Dermis blood vessel endothelial cell (primary cell): ENCODE results near the gene ZNF839. TPM values are rescaled to one million over a fixed set of nuclear protein-coding genes. Genes with fewer than 3 reads are reported as not detected.
"Not testable (repeated sequence)": the region's sequence is repeated elsewhere in the genome, so short reads cannot be mapped to it uniquely, and the experiment has no call there.

Experiments
- DNase-seq: peaks from one replicate; pipeline ENCODE4 v3.0.0; 2010
- total RNA-seq: library from RNA; depleted of rRNA; stranded (reverse); fragments of >200 nt; gene quantifications from 2 replicates; pipeline ENCODE4 v1.2.3, GENCODE V29; 2014

The ZNF839 gene
- total RNA-seq, 1 donor from 2014 or later: 8.0 TPM

DNA sequence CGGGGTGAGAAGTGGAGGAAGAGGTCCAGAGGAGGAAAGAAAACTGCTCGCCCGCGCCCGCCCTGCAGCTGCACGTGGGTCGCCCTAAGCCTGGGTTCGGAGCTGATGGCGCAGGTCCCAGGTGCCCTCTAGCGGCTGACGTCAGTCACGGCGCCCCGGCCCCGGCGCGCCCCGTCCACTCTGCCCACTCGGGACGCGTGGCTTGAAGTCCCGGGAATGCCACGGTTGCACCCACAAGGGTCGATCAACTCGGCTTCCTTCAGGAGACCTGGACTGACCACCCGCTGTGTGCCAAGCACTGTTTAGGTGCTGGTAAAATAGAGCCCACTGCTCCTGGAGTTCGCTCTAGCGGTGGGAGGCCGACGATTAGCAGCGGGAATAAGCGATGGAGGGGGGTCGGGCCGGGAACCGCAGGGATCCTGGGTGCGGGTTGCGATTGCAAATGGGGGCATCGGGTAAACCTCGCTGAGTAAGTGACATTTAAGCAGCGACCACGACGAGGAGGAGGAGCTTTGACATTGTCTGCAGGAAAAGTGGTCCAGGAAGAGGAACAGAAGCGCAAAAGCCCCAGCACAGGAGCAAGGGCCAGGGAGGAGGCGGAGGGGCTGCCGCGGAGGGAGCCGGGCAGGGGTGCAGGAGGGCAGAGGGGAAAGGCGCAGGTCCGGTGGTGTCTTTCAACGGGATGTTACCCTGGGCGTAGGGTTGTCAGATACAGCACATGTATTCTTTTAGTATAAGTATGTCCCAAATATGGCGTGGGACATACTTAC lies 5.1 kb upstream of the ZNF839 start:
- peak; percentile 88 for DNase-seq

DNA sequence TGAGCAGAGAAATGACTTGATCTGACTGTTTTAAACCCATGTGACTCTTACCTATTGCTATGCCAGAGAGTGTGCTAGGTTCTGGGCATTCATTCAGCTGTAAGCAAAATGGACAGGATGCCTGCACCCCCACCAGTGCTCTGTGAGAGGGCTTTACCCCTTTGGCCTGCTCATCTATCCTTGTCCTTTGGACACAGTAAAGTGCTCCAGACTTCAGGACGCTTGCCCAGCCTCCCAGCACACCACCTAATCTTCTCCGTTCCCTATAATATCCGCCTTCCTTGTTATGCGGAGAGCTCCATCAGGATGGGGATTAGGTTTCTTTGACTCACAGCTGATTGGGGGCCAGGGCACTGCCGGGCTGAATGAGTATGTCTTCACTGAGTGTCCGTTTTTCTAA lies 4.4 kb upstream of the ZNF839 start:
- no peak for DNase-seq

DNA sequence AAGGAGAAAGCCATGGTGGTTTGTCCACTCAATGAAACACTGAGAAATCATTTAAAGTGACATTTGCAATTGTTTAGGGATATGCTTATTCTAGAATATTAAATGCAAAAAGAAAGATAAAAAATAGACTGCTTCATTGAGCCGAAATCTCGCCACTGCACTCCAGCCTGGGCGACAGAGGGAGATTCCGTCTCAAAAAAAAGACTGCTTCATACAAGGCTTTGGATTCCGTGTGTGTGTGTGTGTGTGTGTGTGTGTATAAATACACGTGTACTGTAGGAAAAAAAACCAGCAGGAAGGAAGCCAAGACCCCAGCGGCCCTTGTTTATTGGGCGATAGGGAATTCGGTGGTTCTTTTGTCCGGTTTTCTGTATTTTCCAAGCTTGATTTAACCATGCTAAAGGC lies 3.2 kb upstream of the ZNF839 start:
- DNase-seq: peak; percentile 55

DNA sequence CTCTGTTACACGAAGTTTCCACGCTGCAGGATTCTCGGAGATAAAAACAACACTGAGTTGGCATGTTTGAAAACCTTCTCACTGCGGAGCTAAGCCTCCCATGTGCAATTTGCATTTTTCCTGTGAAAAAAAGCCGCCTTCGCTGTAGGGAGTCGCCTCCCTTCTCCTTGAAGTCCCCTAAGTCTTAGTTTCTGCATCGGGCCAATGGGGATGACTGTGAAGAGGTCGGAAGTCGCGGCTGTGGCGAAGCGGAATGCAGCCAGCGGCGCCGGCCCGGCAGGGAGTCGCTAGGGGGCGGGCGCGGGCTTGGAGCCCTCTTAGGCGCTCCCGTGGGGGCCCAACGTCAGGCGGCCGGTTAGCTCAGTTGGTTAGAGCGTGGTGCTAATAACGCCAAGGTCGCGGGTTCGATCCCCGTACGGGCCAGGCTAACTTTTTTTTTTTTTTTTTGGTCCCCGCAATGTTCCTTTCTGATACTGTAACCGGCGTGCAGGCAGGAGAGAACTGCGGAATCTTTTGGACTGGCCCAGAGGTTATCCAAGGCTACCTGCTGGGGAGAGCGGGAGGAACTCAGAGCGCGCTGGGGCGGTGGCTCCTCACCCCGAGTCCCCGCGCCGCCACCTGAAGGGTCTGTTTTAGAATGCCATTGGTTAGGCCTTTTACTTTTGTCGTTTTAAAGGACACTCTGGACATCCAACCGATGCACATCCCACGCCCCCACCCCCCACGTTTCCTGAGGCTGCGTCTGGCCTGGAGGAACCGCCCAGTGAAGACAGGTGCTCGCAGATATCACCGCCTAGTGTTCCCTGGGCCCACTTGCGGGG lies 2.6 kb upstream of the ZNF839 start:
- peak; percentile 93 for DNase-seq

DNA sequence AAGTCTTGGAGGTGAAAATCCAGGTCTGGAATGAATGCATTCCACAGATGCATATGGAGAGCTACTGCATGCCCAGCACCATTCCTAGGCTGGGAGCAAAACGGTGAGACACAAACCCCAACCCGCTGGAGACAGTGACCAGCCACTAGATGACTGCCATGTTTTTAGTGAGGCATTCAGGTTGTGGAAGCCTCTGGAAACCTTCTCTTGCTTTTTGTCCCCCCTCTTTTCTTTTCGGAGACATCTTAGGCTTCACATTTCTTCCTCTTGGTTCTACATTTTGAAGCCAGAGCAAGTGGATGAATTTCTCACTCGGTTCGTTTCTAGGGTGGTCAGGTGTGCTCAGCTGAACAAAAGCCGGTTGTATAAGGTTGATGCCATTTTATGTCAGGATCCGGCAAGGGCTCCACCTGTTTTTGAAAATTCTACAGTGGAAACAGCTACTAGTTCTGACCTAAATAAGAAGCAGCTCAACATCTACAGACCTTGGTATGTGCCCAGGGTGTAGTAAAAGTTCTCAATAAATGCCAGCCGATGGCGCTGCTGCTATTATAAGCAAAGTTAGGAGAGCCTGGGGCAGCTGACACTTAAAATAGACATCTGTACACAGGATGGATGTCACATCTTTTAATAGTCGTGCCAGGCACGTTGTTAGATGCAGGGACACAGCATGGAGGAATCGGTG lies 1.8 kb upstream of the ZNF839 start:
- peak; percentile 59 for DNase-seq

DNA sequence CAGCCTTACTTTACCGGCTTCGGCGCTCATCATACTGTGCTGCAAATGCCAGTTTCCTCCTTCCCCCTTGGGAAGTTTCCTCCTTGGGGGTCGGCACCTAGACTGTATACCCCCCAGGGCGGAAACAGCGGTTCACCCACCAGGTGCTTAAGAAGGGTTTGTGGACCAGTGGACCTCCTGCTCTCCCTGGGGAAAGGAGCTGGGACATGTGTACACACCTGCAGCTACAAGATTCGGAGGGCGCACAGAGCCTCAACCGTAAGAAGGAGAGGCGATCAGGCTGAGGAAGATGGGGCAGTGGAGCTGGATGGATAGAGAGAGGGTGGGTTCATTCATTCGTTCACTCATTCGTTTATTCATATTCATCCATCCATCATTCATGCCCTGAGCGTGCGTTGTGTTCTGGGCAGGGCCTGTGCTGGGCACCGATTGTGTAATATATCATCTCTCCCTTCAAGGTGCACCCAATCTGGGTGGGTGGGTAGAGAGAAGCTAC lies 717 bp upstream of the ZNF839 start:
- no peak for DNase-seq

DNA sequence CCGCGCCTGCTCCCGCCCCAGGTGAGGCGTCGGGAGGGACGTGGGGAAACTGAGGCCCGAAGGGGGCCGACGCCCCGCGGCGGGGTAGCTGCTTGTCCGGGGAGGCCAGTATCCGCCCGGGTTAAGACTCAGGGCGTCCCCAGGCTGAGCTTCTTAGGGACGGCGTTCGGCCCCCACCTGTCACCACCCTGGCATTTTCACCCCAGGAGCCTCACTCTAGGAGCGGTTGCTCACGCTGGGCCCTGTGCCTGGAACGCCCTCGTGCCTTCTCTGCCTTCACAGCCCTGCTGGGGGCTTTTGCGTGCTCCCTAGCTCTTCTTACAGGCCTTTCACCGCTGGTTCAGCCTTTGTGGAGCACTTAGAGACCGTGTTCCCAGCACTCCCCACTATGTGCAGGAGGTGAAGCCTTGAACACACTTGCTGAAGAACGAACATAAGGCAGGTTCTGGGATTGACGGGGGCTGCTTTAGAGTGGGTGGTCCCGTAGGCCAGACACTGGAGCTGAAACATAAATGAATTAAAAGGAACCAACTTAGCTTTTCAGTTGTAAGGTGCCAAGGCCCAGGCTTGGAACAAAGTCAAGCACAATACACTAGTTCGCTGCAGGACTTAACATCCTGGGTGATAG lies 601 bp downstream of the ZNF839 start:
- DNase-seq: peak; percentile 60

DNA sequence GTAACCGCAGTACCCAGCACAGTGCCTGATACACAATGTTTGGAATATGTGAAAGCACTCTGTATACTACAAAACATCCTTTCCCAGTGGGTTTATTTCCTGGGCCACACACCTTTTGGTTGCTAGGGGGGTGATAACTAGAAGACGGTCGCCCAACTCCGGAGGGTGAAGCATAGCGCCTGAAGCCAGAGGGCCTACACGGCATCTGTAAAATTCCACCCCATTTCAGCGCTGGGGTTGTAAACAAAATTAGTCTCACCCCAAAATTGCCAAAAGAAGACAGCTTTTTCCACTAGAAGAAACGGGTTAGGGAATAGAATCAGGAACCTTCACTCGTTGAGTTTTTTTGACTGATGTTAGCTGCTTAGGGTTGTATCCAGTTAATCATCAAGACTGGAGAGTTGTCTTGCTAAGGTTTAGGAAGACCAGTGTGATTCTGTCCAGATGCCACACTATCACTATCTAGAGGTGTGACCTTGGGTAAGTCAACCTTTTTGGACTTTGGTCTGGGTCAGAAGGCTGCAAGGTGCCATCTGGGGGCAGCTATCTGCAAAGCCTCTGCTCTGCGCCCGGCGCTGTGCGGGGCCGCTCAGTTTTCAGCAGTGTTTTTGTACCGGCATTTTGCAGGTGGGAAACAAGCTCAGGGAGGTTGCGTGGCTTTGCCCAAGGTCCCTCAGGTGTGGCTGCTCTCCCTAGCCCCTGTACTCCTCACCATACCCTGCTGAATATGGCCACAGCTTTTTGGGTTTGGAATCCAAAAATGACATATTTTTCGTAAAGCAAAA lies 1.3 kb downstream of the ZNF839 start:
- no peak for DNase-seq

DNA sequence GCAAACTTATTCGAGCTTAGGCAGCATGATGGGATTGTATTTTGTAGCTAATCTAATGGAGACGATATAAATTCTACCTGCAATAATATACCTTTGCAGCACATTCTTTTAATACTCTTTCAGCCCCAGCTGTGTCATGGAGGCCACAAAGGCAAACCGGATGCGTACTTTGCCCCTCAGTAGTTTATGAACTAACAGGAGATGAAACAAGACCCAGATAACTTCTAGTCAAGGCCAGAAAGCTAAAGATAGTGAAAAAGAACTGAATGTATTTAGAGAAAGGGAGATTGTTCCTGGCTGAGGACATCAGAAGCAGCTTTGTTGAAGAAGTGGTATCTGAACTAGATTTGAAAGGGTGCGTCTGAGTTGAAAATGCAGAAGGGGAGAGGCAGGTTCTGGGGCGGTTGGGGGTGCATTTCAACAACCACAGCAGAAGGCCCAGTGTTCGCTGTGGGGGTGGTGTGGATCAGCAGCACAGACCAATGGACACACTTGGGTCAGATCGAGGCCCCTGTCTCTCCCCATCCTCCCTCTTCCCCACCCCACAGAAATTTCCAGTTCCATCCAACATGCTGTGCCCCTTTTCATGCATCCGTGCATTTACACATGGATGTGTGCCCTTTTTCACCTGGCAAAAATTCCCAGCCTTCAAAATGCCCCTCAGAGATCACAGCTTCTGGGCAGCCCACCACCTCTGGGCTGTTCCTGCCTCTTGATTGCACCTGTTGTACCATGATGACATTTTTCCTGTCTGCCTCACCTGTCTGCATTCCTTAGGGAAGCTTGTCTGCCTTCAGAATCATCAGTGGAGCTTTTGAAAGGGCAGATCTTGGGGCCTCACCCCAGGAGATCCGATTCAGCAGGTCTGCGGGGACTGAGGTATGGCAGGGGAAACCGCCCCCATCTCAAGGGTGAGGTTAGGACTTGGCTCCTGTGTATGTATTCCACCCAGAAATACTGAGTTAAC lies 2.2 kb downstream of the ZNF839 start:
- DNase-seq: no peak

DNA sequence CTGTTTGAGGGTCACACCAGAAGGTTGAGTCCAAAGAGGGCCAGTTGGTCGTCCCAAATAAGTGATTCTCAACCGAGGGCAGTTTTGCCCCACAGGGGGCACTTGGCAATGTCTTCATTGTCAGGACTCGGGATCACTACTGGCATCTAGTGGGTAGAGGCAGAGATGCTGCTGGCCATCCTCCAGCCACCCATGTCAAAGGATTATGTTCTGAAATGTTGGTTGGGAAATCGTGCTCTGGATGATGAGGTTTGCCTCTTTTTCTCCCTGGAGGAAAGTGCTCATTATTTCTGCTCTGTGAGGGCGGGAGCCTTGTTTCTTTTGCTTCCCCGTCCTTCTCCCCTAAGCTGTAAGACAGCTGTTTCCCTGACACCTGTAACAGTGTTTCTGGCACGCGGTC lies 3.6 kb downstream of the ZNF839 start:
- peak; percentile 85 for DNase-seq

DNA sequence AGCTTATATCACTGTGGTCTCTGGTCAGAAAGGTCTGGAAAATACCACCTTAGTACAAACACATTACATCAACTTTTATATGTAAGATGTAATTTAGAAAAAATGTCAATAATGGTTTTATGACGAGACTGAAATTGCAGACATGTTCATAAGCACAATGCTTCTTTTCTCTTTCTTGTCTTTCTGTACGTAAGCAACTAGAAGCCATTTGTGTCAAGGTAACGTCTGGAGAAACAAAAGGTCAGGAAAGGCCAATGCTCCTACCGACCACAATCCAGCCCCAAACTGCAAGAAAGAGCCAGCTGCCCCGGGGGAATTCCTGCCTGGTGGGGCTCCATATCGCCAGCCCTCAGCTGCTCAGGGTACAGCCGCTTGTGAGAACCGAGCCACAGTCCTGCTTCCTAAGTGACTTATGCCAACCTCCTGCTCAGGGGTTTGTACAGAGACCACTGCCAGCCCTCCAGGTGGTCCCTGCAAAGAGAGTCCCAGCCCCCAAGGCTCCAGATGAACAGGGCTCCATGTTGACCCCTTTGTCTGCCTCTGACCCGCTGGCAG lies 6.3 kb downstream of the ZNF839 start:
- DNase-seq: no peak

DNA sequence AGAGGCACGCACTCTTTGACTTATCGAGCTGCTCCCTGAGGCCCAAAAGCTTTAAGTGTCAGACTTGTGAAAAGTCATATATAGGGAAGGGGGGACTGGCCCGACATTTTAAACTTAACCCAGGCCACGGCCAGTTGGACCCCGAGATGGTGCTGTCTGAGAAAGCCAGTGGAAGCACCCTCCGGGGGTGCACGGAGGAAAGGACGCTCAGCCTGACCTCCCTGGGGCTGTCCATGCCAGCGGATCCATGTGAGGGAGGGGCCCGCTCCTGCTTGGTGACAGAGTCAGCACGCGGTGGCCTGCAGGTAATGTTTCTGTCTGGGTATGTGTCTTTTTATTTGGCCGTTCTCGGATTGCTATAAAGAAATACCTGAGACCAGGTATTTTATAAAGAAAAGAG lies 7.0 kb downstream of the ZNF839 start:
- no peak for DNase-seq

DNA sequence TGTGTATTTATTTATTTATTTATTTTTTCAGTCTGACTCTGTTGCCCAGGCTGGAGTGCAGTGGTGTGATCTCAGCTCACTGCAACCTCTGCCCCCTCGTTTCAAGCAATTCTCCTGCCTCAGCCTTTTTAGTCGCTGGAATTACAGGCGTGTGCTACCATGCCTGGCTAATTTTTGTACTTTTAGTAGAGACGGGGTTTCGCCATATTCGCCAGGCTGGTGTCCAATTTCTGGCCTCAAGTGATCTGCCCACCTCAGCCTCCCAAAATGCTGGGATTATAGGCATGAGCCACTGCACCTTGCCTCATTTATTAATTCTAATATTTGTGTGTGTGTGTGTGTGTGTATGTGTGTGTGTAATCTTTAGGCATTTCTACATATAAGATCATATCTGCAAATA lies 9.8 kb downstream of the ZNF839 start:
- not testable (repeated sequence) for DNase-seq

DNA sequence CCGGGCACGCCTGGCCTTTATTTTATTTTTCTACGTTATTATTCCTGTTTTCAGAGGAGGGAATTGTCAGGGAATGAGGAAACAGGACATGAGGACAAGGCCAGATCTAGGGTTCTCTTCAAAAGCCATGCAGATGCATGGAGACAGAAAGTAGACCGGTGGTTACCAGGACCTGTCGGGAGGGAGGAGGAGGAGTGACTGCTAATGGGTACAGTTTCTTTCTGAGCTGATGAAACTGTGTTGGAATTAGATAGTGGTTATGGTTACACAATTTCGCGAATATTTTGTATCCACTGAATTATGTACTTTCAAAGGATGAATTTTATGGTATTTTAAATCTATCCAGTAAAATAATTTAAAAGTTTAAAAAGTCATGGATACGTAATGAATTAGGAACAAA lies 11.3 kb downstream of the ZNF839 start:
- no peak for DNase-seq

DNA sequence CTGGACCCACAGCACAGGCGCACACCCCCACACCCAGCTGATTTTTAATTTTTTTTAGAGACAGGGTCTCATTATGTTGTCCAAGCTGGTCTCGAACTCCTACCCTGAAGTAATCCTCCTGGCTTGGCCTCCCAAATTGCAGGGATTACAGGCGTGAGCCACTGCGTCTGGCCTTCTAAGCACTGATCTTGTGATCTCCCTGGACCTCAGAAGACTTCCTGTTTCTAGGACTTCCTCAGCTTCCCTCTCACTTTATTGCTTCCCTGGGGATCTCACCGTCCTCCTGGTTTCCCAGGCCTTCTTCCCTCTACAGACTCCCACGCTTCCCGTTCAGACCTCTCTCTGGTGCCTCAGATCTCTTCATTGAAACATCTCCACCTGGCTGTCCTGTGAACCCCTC lies 13.8 kb downstream of the ZNF839 start:
- peak; percentile 14 for DNase-seq

DNA sequence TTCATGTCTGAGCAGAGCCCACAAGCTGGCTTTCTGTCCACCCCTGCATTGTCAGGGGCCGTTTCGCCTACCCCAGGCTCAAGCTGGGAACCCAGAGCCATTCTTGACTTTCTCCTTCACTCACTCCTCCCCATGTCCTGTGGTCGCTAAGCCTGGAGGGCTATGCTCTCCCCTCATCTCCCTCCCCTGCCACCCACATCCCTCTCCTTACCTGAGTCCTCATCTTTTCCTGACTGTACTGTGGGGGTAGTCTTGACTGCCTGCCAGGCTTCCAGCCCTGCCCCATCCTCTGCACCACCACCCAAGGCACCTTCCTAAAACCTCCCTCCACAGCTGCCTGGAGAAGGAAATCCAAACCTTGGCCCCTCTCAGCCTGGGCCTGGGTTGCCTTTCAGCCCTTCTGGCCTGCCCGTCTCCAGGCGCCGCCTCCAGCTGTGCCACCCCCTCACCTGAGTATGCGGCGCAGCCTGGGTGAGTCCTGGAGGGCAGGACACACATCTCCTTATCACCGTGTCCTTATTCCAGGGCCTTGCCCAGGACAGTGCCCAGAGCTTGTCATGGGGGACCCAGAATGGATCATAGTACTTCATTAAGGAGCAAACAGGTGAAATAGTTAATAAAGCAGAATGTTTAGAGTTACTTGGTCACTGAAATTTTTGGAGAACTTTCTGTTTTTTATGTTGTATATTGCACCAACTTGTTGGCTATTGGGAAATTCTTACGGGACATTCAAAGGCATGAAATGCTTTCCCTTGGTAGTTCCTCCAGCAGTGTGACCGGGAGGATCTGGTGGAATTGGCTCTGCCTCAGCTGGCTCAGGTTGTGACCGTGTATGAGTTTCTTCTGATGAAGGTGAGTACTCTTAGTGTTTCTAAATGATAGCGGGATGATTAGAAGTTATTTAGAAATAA lies 14.5 kb downstream of the ZNF839 start:
- DNase-seq: no peak

DNA sequence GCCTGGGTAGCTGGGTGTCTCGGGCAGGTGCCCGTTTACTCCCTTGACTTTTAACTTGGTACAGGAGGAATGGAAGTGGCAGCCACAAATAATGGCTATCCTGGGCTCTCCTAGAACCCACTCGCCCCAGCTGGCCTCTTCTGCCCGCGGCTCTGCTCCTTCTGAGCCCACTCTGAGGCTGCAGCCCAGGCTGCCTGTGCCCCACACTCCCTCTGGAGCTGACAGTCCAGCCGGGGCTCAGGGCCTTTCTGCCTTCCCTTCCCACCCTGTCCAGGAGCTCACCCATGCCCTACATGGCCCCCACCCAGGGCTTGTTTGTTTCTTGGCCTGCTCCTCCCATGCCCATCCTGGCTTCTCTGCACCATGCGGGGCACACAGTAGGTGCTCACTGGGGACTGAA lies 15.6 kb downstream of the ZNF839 start:
- no peak for DNase-seq

DNA sequence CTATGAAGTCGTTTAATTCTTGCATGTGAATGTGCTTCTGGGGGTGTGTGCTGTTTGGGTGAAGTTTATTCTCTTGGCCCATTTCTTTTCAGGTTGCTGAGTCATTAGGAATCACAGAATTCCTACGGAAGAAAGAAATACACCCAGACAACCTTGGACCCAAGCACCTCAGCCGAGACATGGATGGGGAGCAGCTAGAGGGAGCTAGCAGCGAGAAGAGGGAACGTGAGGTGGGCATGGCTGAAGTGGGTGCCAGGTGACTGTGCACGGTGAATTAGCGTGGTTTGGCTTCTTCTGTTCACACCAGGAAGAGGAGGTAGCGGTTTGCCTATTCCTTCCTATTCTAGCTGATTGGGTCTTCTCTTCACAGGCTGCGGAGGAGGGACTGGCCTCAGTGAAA lies 19.2 kb downstream of the ZNF839 start:
- DNase-seq: no peak

DNA sequence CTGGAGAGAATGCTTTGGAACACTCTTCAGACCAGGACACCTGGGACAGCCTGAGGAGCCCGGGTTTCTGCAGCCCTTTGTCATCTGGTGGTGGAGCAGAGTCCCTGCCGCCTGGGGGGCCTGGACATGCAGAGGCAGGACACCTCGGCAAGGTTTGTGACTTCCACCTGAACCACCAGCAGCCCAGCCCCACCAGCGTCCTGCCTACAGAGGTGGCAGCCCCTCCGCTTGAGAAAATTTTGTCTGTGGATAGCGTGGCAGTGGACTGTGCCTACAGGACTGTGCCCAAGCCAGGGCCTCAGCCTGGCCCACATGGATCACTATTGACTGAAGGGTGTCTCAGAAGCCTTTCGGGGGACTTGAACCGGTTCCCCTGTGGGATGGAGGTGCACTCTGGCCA lies 22.0 kb downstream of the ZNF839 start:
- no peak for DNase-seq
